SK-N-DZ (cell line): ENCODE results near the gene ZNF681.
"Not testable (repeated sequence)": the region's sequence is repeated elsewhere in the genome, so short reads cannot be mapped to it uniquely, and the experiment has no call there.

Source experiments
- DNase-seq: peaks from one replicate; pipeline ENCODE4 v3.0.0-alpha.2; 2015; ENCODE audit warnings: low spot score

The ZNF681 gene

DNA sequence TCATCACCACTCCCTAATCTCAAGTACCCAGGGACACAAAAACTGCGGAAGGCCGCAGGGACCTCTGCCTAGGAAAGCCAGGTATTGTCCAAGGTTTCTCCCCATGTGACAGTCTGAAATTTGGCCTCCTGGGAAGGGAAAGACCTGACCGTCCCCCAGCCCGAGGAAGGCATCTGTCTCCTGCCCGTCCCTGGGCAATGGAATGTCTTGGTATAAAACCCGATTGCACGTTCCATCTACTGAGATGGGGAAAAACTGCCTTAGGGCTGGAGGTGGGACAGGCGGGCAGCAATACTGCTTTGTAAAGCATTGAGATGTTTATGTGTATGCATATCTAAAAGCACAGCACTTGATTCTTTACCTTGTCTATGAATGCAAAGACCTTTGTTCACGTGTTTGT, 65.8 kb downstream of the ZNF681 start:
- not testable (repeated sequence) for DNase-seq
